ENCODE measurements around the gene KCNMA1.

DNA sequence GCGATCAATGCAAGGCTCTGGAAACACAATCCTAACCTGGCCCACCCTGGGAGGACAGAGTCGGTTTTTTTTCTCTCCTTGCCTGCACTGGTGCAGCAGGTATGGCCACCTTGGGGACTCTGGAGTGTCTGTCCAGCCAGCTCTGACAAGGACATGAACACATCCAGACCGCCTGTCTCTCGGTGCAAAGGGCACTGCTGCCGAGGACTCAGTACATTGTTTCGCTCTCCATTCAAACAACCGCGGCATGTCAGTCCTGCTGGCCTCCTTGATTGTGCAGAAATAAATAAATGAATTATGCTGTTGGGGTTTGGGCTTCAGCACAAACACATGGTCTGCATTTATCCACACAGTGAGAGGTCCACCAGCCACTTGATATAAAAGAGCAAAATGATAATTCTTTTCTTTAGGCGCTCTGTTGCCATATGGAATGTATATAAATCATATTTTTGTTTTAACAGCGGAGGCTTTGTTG lies 565.2 kb downstream of the KCNMA1 start:
- TF ChIP-seq, protein P1, sequence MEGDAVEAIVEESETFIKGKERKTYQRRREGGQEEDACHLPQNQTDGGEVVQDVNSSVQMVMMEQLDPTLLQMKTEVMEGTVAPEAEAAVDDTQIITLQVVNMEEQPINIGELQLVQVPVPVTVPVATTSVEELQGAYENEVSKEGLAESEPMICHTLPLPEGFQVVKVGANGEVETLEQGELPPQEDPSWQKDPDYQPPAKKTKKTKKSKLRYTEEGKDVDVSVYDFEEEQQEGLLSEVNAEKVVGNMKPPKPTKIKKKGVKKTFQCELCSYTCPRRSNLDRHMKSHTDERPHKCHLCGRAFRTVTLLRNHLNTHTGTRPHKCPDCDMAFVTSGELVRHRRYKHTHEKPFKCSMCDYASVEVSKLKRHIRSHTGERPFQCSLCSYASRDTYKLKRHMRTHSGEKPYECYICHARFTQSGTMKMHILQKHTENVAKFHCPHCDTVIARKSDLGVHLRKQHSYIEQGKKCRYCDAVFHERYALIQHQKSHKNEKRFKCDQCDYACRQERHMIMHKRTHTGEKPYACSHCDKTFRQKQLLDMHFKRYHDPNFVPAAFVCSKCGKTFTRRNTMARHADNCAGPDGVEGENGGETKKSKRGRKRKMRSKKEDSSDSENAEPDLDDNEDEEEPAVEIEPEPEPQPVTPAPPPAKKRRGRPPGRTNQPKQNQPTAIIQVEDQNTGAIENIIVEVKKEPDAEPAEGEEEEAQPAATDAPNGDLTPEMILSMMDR (IDR thresholded peaks at IDR 0.05; ENCODE audit: poor library complexity, severe bottlenecking) = no peak
- no peak for TF ChIP-seq EP300 (conservative IDR thresholded peaks at IDR 0.05; ENCODE audit: poor library complexity, severe bottlenecking)
- no peak for TF ChIP-seq SMC3 (conservative IDR thresholded peaks at IDR 0.05; ENCODE audit: poor library complexity)
- TF ChIP-seq MXI1 (conservative IDR thresholded peaks at IDR 0.05; ENCODE audit: poor library complexity, severe bottlenecking) = no peak
- no peak for TF ChIP-seq EZH2 (IDR thresholded peaks at IDR 0.05; ENCODE audit: borderline replicate concordance, insufficient read depth, low read length, poor library complexity, severe bottlenecking)
- no peak for TF ChIP-seq RAD21 (conservative IDR thresholded peaks at IDR 0.05)
- no peak for TF ChIP-seq POLR2AphosphoS5 (IDR thresholded peaks at IDR 0.05)
- TF ChIP-seq, protein P2, sequence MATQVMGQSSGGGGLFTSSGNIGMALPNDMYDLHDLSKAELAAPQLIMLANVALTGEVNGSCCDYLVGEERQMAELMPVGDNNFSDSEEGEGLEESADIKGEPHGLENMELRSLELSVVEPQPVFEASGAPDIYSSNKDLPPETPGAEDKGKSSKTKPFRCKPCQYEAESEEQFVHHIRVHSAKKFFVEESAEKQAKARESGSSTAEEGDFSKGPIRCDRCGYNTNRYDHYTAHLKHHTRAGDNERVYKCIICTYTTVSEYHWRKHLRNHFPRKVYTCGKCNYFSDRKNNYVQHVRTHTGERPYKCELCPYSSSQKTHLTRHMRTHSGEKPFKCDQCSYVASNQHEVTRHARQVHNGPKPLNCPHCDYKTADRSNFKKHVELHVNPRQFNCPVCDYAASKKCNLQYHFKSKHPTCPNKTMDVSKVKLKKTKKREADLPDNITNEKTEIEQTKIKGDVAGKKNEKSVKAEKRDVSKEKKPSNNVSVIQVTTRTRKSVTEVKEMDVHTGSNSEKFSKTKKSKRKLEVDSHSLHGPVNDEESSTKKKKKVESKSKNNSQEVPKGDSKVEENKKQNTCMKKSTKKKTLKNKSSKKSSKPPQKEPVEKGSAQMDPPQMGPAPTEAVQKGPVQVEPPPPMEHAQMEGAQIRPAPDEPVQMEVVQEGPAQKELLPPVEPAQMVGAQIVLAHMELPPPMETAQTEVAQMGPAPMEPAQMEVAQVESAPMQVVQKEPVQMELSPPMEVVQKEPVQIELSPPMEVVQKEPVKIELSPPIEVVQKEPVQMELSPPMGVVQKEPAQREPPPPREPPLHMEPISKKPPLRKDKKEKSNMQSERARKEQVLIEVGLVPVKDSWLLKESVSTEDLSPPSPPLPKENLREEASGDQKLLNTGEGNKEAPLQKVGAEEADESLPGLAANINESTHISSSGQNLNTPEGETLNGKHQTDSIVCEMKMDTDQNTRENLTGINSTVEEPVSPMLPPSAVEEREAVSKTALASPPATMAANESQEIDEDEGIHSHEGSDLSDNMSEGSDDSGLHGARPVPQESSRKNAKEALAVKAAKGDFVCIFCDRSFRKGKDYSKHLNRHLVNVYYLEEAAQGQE (IDR thresholded peaks at IDR 0.05; ENCODE audit: borderline replicate concordance) = no peak
- no peak for TF ChIP-seq TAF1 (IDR thresholded peaks at IDR 0.05; ENCODE audit: low read depth)

All from neural cell (in vitro differentiated cells).